HEK293 (cell line): Measurements from ENCODE around the gene UFSP1.
A peak's percentile ranks its signal among the peaks of the same experiment; 100 is the strongest.

Experiments used
- HOXC10 ChIP-seq: sonication (generic); formaldehyde crosslinking; IDR thresholded peaks from 2 replicates; pipeline ENCODE4 v1.8.1; 2023; ENCODE audit warnings: mild to moderate bottlenecking, missing genetic modification reagents
- HOXD13 ChIP-seq: sonication (generic); formaldehyde crosslinking; IDR thresholded peaks from 2 replicates; pipeline ENCODE4 v1.8.0; 2022; ENCODE audit warnings: missing genetic modification reagents, borderline replicate concordance
- KLF1 ChIP-seq: fragments of 450-650 bp; formaldehyde crosslinking; IDR thresholded peaks from 2 replicates; pipeline ENCODE4 v1.5.1; 2016; ENCODE audit warnings: missing biosample characterization, missing genetic modification characterization
- ZBTB11 ChIP-seq: fragments of 450-650 bp; formaldehyde crosslinking; conservative IDR thresholded peaks from 2 replicates; pipeline ENCODE4 v1.5.1; 2016; ENCODE audit warnings: low read depth, missing biosample characterization, missing genetic modification characterization
- ZFP3 ChIP-seq: fragments of 450-650 bp; formaldehyde crosslinking; IDR thresholded peaks from 2 replicates; pipeline ENCODE4 v1.5.1; 2016; ENCODE audit warnings: low read depth, missing biosample characterization, missing genetic modification characterization
- ZFP37 ChIP-seq: fragments of 450-650 bp; formaldehyde crosslinking; IDR thresholded peaks from 2 replicates; pipeline ENCODE4 v1.5.1; 2016; ENCODE audit warnings: missing biosample characterization, missing genetic modification characterization
- ZNF140 ChIP-seq: fragments of 450-650 bp; formaldehyde crosslinking; IDR thresholded peaks from 2 replicates; pipeline ENCODE4 v1.5.1; 2016; ENCODE audit warnings: missing biosample characterization, missing genetic modification characterization
- ZNF2 ChIP-seq: fragments of 450-650 bp; formaldehyde crosslinking; IDR thresholded peaks from 2 replicates; pipeline ENCODE4 v1.5.1; 2016; ENCODE audit warnings: missing biosample characterization, missing genetic modification characterization
- ZNF202 ChIP-seq: fragments of 450-650 bp; formaldehyde crosslinking; IDR thresholded peaks from 2 replicates; pipeline ENCODE4 v1.5.1; 2016; ENCODE audit warnings: missing biosample characterization, missing genetic modification characterization, borderline replicate concordance
- ZNF280D ChIP-seq: fragments of 450-650 bp; formaldehyde crosslinking; IDR thresholded peaks from 2 replicates; pipeline ENCODE4 v1.5.1; 2016; ENCODE audit warnings: missing biosample characterization, missing genetic modification characterization
- ZNF394 ChIP-seq: fragments of 450-650 bp; formaldehyde crosslinking; IDR thresholded peaks from 2 replicates; pipeline ENCODE4 v1.5.1; 2016; ENCODE audit warnings: missing biosample characterization, missing genetic modification characterization, mild to moderate bottlenecking, moderate library complexity, borderline replicate concordance
- ZNF426 ChIP-seq: fragments of 450-650 bp; formaldehyde crosslinking; IDR thresholded peaks from 2 replicates; pipeline ENCODE4 v1.5.1; 2017; ENCODE audit warnings: missing biosample characterization, missing genetic modification characterization, mild to moderate bottlenecking, inconsistent platforms, moderate library complexity
- ZNF518A ChIP-seq: fragments of 450-650 bp; formaldehyde crosslinking; conservative IDR thresholded peaks from 2 replicates; pipeline ENCODE4 v1.5.1; 2016; ENCODE audit warnings: low read depth, missing biosample characterization, missing genetic modification characterization
- ZNF558 ChIP-seq: fragments of 450-650 bp; formaldehyde crosslinking; IDR thresholded peaks from 2 replicates; pipeline ENCODE4 v1.5.1; 2016; ENCODE audit warnings: missing biosample characterization, missing genetic modification characterization
- ZNF645 ChIP-seq: fragments of 450-650 bp; formaldehyde crosslinking; IDR thresholded peaks from 2 replicates; pipeline ENCODE4; 2016; ENCODE audit warnings: missing biosample characterization, missing genetic modification characterization
- ZNF791 ChIP-seq: fragments of 450-650 bp; formaldehyde crosslinking; IDR thresholded peaks from 2 replicates; pipeline ENCODE4 v1.5.1; 2016; ENCODE audit warnings: missing biosample characterization, missing genetic modification characterization
- TF ChIP-seq, protein P1 (sequence below): fragments of 450-650 bp; formaldehyde crosslinking; IDR thresholded peaks from 2 replicates; pipeline ENCODE4 v1.5.1; 2016; ENCODE audit warnings: missing biosample characterization, missing genetic modification characterization
- TF ChIP-seq, protein P2 (sequence below): fragments of 450-650 bp; formaldehyde crosslinking; IDR thresholded peaks from 2 replicates; pipeline ENCODE4 v1.5.1; 2016; ENCODE audit warnings: missing biosample characterization, missing genetic modification characterization
- TF ChIP-seq, protein P3 (sequence below): fragments of 450-650 bp; formaldehyde crosslinking; IDR thresholded peaks from 2 replicates; pipeline ENCODE4 v1.5.1; 2017; ENCODE audit warnings: missing biosample characterization, missing genetic modification characterization
- TF ChIP-seq, protein P4 (sequence below): fragments of 450-650 bp; formaldehyde crosslinking; IDR thresholded peaks from 2 replicates; pipeline ENCODE4 v1.5.1; 2017; ENCODE audit warnings: missing biosample characterization, missing genetic modification characterization

The UFSP1 gene

GRCh38 chr7:100914208-100914878 lies 24.8 kb upstream of the UFSP1 start (continued):
- TF ChIP-seq, protein P1, sequence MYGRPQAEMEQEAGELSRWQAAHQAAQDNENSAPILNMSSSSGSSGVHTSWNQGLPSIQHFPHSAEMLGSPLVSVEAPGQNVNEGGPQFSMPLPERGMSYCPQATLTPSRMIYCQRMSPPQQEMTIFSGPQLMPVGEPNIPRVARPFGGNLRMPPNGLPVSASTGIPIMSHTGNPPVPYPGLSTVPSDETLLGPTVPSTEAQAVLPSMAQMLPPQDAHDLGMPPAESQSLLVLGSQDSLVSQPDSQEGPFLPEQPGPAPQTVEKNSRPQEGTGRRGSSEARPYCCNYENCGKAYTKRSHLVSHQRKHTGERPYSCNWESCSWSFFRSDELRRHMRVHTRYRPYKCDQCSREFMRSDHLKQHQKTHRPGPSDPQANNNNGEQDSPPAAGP (tag by site-specific recombination), result no peak
- TF ChIP-seq HOXD13 (CRISPR knock-in tag) (no peak), ZNF558 (tag by site-specific recombination) (peak; percentile 72), ZNF791 (tag by site-specific recombination) (0 out of 2 replicates have a peak, but pooled peaks have one; percentile 28), ZNF140 (tag by site-specific recombination) (peak; percentile 66; the same call in 1 of the 2 replicates), HOXC10 (no peak), ZNF394 (tag by site-specific recombination) (peak; percentile 92), ZNF518A (tag by site-specific recombination) (peak; percentile 87), ZNF2 (no peak), ZFP37 (tag by site-specific recombination) (no peak), ZNF280D (tag by site-specific recombination) (no peak), ZNF426 (peak; percentile 83), ZNF202 (tag by site-specific recombination) (0 out of 2 replicates have a peak, but pooled peaks have one; percentile 49), ZFP3 (tag by site-specific recombination) (no peak), ZNF645 (tag by site-specific recombination) (no peak), ZBTB11 (tag by site-specific recombination) (peak; percentile 65), KLF1 (tag by site-specific recombination) (no peak)
- TF ChIP-seq, protein P2, sequence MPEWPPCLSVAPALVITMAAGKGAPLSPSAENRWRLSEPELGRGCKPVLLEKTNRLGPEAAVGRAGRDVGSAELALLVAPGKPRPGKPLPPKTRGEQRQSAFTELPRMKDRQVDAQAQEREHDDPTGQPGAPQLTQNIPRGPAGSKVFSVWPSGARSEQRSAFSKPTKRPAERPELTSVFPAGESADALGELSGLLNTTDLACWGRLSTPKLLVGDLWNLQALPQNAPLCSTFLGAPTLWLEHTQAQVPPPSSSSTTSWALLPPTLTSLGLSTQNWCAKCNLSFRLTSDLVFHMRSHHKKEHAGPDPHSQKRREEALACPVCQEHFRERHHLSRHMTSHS (tag by site-specific recombination), result no peak
- TF ChIP-seq, protein P3, sequence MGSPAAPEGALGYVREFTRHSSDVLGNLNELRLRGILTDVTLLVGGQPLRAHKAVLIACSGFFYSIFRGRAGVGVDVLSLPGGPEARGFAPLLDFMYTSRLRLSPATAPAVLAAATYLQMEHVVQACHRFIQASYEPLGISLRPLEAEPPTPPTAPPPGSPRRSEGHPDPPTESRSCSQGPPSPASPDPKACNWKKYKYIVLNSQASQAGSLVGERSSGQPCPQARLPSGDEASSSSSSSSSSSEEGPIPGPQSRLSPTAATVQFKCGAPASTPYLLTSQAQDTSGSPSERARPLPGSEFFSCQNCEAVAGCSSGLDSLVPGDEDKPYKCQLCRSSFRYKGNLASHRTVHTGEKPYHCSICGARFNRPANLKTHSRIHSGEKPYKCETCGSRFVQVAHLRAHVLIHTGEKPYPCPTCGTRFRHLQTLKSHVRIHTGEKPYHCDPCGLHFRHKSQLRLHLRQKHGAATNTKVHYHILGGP (tag by site-specific recombination), result no peak
- TF ChIP-seq, protein P4, sequence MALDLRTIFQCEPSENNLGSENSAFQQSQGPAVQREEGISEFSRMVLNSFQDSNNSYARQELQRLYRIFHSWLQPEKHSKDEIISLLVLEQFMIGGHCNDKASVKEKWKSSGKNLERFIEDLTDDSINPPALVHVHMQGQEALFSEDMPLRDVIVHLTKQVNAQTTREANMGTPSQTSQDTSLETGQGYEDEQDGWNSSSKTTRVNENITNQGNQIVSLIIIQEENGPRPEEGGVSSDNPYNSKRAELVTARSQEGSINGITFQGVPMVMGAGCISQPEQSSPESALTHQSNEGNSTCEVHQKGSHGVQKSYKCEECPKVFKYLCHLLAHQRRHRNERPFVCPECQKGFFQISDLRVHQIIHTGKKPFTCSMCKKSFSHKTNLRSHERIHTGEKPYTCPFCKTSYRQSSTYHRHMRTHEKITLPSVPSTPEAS (tag by site-specific recombination), result no peak
